Gastroesophageal sphincter (tissue), 4 donors: ENCODE results near the gene CDH13. TPM values are rescaled to one million over a fixed set of nuclear protein-coding genes. Genes with fewer than 3 reads are reported as not detected.

Experiments
- ATAC-seq: fragments of 150-250 bp; one replicate; pipeline ENCODE4 v1.9.1; 2016; ENCODE audit warnings: mild to moderate bottlenecking, moderate library complexity
- H3K27ac ChIP-seq, 4 donors: fragments of 200-600 bp; sonication (generic) in 3 of 4; 1 replicate in 3 of 4; 2 replicates in 1 of 4; pipeline ENCODE4 v1.5.1; 2016 to 2019
- H3K27me3 ChIP-seq: fragments of 200-600 bp; sonication (generic); one replicate; pipeline ENCODE4 v1.5.1; 2019
- H3K36me3 ChIP-seq, 2 donors: fragments of 200-600 bp; sonication (generic); one replicate each; pipeline ENCODE4 v1.5.1; 2019; ENCODE audit warnings: control low read depth in 1 of 2
- H3K4me1 ChIP-seq, 3 donors: fragments of 200-600 bp; sonication (generic); 1 replicate in 2 of 3; 2 replicates in 1 of 3; pipeline ENCODE4 v1.5.1; 2016 to 2019; ENCODE audit warnings: control low read depth in 2 of 3
- H3K4me3 ChIP-seq, 2 donors: fragments of 200-600 bp; sonication (generic); one replicate each; pipeline ENCODE4 v1.5.1; 2019; ENCODE audit warnings: mild to moderate bottlenecking in 1 of 2, moderate library complexity in 1 of 2
- H3K9me3 ChIP-seq, 3 donors: fragments of 200-600 bp; sonication (generic); one replicate each; pipeline ENCODE4 v1.5.1; 2017 to 2019; ENCODE audit warnings: control low read depth in 2 of 3
- CTCF ChIP-seq, 4 experiments: fragments of 200-600 bp in 2 of 4; fragments of 450-650 bp in 2 of 4; sonication (generic) in 1 of 4; IDR thresholded peaks; one replicate each; pipeline ENCODE4 v1.5.1; 2017 to 2019; ENCODE audit warnings: antibody characterized with exemption in 4 of 4, mild to moderate bottlenecking in 2 of 4, moderate library complexity in 2 of 4
- EP300 ChIP-seq: sonication (generic); formaldehyde crosslinking; IDR thresholded peaks from one replicate; pipeline ENCODE4 v1.6.1; 2017; ENCODE audit warnings: antibody characterized with exemption, mild to moderate bottlenecking
- POLR2A ChIP-seq, 2 donors: fragments of 450-650 bp; IDR thresholded peaks; one replicate each; pipeline ENCODE4 v1.6.1; 2017; ENCODE audit warnings: antibody characterized with exemption in 2 of 2, mild to moderate bottlenecking in 2 of 2, moderate library complexity in 1 of 2
- POLR2AphosphoS5 ChIP-seq: sonication (generic); formaldehyde crosslinking; IDR thresholded peaks from one replicate; pipeline ENCODE4 v1.6.1; 2017; ENCODE audit warnings: antibody characterized with exemption
- WGBS, 2 donors: methylation state at CpG; one replicate each; pipeline ENCODE4 v1.1.5; 2018; ENCODE audit warnings: low coverage in 1 of 2; 5-methylcytosine and 5-hydroxymethylcytosine counted together
- total RNA-seq, 4 donors: library from RNA; depleted of rRNA; stranded (reverse); fragments of >200 nt; gene quantifications; one replicate each; pipeline ENCODE4 v1.1.0, GENCODE V29; 2016

CDH13 gene
- total RNA-seq, 4 donors from 2014 or later: 4.2 to 22.3 (median 11.4) TPM

- Histone ChIP-seq H3K4me1 (no peaks in the 10 kb centered on the region), H3K9me3 (no peaks in the 10 kb centered on the region), H3K27me3 (no peaks in the 10 kb centered on the region), H3K27ac (no peak overlapping the region), H3K36me3 (no peaks in the 10 kb centered on the region), H3K4me3 (no peak overlapping the region)
- TF ChIP-seq POLR2A (IDR thresholded peaks at IDR 0.05) (no peak), POLR2AphosphoS5 (no peak), EP300 (no peak), CTCF (IDR thresholded peaks at IDR 0.05) (no peak)
- WGBS, 2 donors: 71 to 78% methylated on average over 1 to 2 of the region's 3 CpGs
- no peak for ATAC-seq
Observed at GRCh38 chr16:83312015-83312717, 685.4 kb downstream of the CDH13 start.

GRCh38 chr16:83312718-83313245, 686.0 kb downstream of the CDH13 start:
- no peak for ATAC-seq
- Histone ChIP-seq H3K9me3 (no peaks in the 10 kb centered on the region), H3K4me1 (no peaks in the 10 kb centered on the region), H3K27me3 (no peaks in the 10 kb centered on the region), H3K27ac (no peak overlapping the region), H3K4me3 (no peak overlapping the region), H3K36me3 (no peaks in the 10 kb centered on the region)
- 40% methylated on average over 1 of the region's 1 CpG; no CpG with 5 or more reads in 1 of the 2 donors for WGBS, 2 donors
- TF ChIP-seq EP300 (no peak), POLR2A (IDR thresholded peaks at IDR 0.05) (no peak), CTCF (IDR thresholded peaks at IDR 0.05) (no peak), POLR2AphosphoS5 (no peak)

GRCh38 chr16:83315271-83315670, 688.5 kb downstream of the CDH13 start:
- 64 to 74% methylated on average over 2 of the region's 2 CpGs for WGBS, 2 donors
- Histone ChIP-seq H3K9me3 (no peaks in the 10 kb centered on the region), H3K4me3 (no peak overlapping the region), H3K27ac (no peak overlapping the region), H3K36me3 (no peaks in the 10 kb centered on the region), H3K4me1 (no peaks in the 10 kb centered on the region), H3K27me3 (no peaks in the 10 kb centered on the region)
- ATAC-seq: no peak
- no peak for TF ChIP-seq EP300
- no peak for TF ChIP-seq POLR2A (IDR thresholded peaks at IDR 0.05)
- no peak for TF ChIP-seq POLR2AphosphoS5
- TF ChIP-seq CTCF (IDR thresholded peaks at IDR 0.05): no peak

GRCh38 chr16:83316458-83316857, 689.7 kb downstream of the CDH13 start:
- TF ChIP-seq POLR2A (IDR thresholded peaks at IDR 0.05): no peak
- TF ChIP-seq EP300: no peak
- TF ChIP-seq CTCF (IDR thresholded peaks at IDR 0.05): no peak
- no peak for TF ChIP-seq POLR2AphosphoS5
- H3K36me3 ChIP-seq: no peaks in the 10 kb centered on the region
- no peak overlapping the region for H3K4me3 ChIP-seq
- no peaks in the 10 kb centered on the region for H3K4me1 ChIP-seq
- H3K27ac ChIP-seq: no peak overlapping the region
- WGBS, 2 donors: 48 to 64% methylated on average over 3 of the region's 3 CpGs
- ATAC-seq: no peak
- H3K9me3 ChIP-seq: no peaks in the 10 kb centered on the region
- no peaks in the 10 kb centered on the region for H3K27me3 ChIP-seq

- Histone ChIP-seq H3K4me3 (no peak overlapping the region), H3K4me1 (no peaks in the 10 kb centered on the region), H3K36me3 (no peaks in the 10 kb centered on the region), H3K9me3 (no peaks in the 10 kb centered on the region), H3K27ac (no peak overlapping the region), H3K27me3 (no peaks in the 10 kb centered on the region)
- no peak for TF ChIP-seq POLR2AphosphoS5
- no peak for TF ChIP-seq CTCF (IDR thresholded peaks at IDR 0.05)
- TF ChIP-seq POLR2A (IDR thresholded peaks at IDR 0.05): no peak
- no peak for TF ChIP-seq EP300
- 86 to 100% methylated on average over 4 to 6 of the region's 7 CpGs for WGBS, 2 donors
- no peak for ATAC-seq
Observed at GRCh38 chr16:83318390-83318789, 691.6 kb downstream of the CDH13 start.
